ENCODE measurements around the gene IL10RB. TPM values are rescaled to one million over a fixed set of nuclear protein-coding genes. Genes with fewer than 3 reads are reported as not detected.
"Not testable (repeated sequence)": the region's sequence is repeated elsewhere in the genome, so short reads cannot be mapped to it uniquely, and the experiment has no call there.

Gene IL10RB
- total RNA-seq, 1 experiment from 2014 or later = 18.2 TPM

GRCh38 chr21:33249331-33250002, 16.7 kb upstream of the IL10RB start:
- CTCF ChIA-PET = interaction anchor here (0.6 kb wide), 1 partner anchor 22 kb away, joined by 4 read pairs; no protein-coding TSS in a partner anchor
- Mint-ChIP-seq H3K4me1 (ENCODE audit: low read depth, unreplicated experiment) (no peaks in the 10 kb centered on the region), H3K9me3 (ENCODE audit: low read depth, unreplicated experiment) (no peaks in the 10 kb centered on the region), H3K27ac (ENCODE audit: unreplicated experiment) (no peak overlapping the region), H3K36me3 (ENCODE audit: insufficient read depth, unreplicated experiment) (peaks cover 45% of the 10 kb centered on the region), H3K27me3 (ENCODE audit: unreplicated experiment) (no peaks in the 10 kb centered on the region), H3K4me3 (ENCODE audit: low read depth, unreplicated experiment) (no peak overlapping the region)
- DNase-seq = no peak
- no peak for TF ChIP-seq CTCF (IDR thresholded peaks at IDR 0.05; ENCODE audit: unreplicated experiment)
- intact Hi-C loops (cut with micrococcal nuclease; ENCODE audit: unreplicated experiment) = no loop called here
- BruUV-seq (replicated peaks) = no TSS peak

- Mint-ChIP-seq H3K9me3 (ENCODE audit: low read depth, unreplicated experiment) (no peaks in the 10 kb centered on the region), H3K4me3 (ENCODE audit: low read depth, unreplicated experiment) (no peak overlapping the region), H3K36me3 (ENCODE audit: insufficient read depth, unreplicated experiment) (peaks cover 43% of the 10 kb centered on the region), H3K4me1 (ENCODE audit: low read depth, unreplicated experiment) (no peaks in the 10 kb centered on the region), H3K27me3 (ENCODE audit: unreplicated experiment) (no peaks in the 10 kb centered on the region), H3K27ac (ENCODE audit: unreplicated experiment) (no peak overlapping the region)
- no peak for DNase-seq
- BruUV-seq (replicated peaks) = no TSS peak
- CTCF ChIA-PET = interaction anchor here (0.7 kb wide), 1 partner anchor 43 kb away, joined by 3 read pairs; no protein-coding TSS in a partner anchor
- intact Hi-C loops (cut with micrococcal nuclease; ENCODE audit: unreplicated experiment) = no loop called here
- TF ChIP-seq CTCF (IDR thresholded peaks at IDR 0.05; ENCODE audit: unreplicated experiment) = no peak
These were observed 15.0 kb upstream of the IL10RB start for GRCh38 chr21:33251119-33251518.

- CTCF ChIA-PET; H3K4me3 Mint-ChIP-seq (ENCODE audit: low read depth, unreplicated experiment); H3K4me1 Mint-ChIP-seq (ENCODE audit: low read depth, unreplicated experiment); BruUV-seq (replicated peaks); H3K27ac Mint-ChIP-seq (ENCODE audit: unreplicated experiment); H3K9me3 Mint-ChIP-seq (ENCODE audit: low read depth, unreplicated experiment); H3K27me3 Mint-ChIP-seq (ENCODE audit: unreplicated experiment); DNase-seq; intact Hi-C loops (cut with micrococcal nuclease; ENCODE audit: unreplicated experiment): not testable (repeated sequence)
- peaks cover 33% of the 10 kb centered on the region for H3K36me3 Mint-ChIP-seq (ENCODE audit: insufficient read depth, unreplicated experiment)
These were observed 12.8 kb upstream of the IL10RB start for GRCh38 chr21:33253382-33253781.

GRCh38 chr21:33254766-33255165, 11.4 kb upstream of the IL10RB start:
- TF ChIP-seq CTCF (IDR thresholded peaks at IDR 0.05; ENCODE audit: unreplicated experiment) = no peak
- no peak for DNase-seq
- Mint-ChIP-seq H3K36me3 (ENCODE audit: insufficient read depth, unreplicated experiment) (peaks cover 26% of the 10 kb centered on the region), H3K27ac (ENCODE audit: unreplicated experiment) (no peak overlapping the region), H3K9me3 (ENCODE audit: low read depth, unreplicated experiment) (peaks cover 3% of the 10 kb centered on the region), H3K27me3 (ENCODE audit: unreplicated experiment) (no peaks in the 10 kb centered on the region), H3K4me1 (ENCODE audit: low read depth, unreplicated experiment) (no peaks in the 10 kb centered on the region), H3K4me3 (ENCODE audit: low read depth, unreplicated experiment) (no peak overlapping the region)
- intact Hi-C loops (cut with micrococcal nuclease; ENCODE audit: unreplicated experiment) = no loop called here
- BruUV-seq (replicated peaks) = no TSS peak
- CTCF ChIA-PET = no interaction called here

GRCh38 chr21:33255404-33255803, 10.8 kb upstream of the IL10RB start:
- Mint-ChIP-seq H3K9me3 (ENCODE audit: low read depth, unreplicated experiment) (peaks cover 3% of the 10 kb centered on the region), H3K4me3 (ENCODE audit: low read depth, unreplicated experiment) (no peak overlapping the region), H3K36me3 (ENCODE audit: insufficient read depth, unreplicated experiment) (peaks cover 23% of the 10 kb centered on the region), H3K27me3 (ENCODE audit: unreplicated experiment) (no peaks in the 10 kb centered on the region), H3K27ac (ENCODE audit: unreplicated experiment) (no peak overlapping the region), H3K4me1 (ENCODE audit: low read depth, unreplicated experiment) (no peaks in the 10 kb centered on the region)
- intact Hi-C loops (cut with micrococcal nuclease; ENCODE audit: unreplicated experiment) = no loop called here
- no TSS peak for BruUV-seq (replicated peaks)
- CTCF ChIA-PET = no interaction called here
- no peak for DNase-seq
- no peak for TF ChIP-seq CTCF (IDR thresholded peaks at IDR 0.05; ENCODE audit: unreplicated experiment)
